Upper lobe of right lung (tissue), 1 donor: Measurements from ENCODE around the gene ITGA6. TPM values are rescaled to one million over a fixed set of nuclear protein-coding genes. Genes with fewer than 3 reads are reported as not detected.

Source experiments
- ATAC-seq: fragments of 200-7000 bp; cut with Tn5 transposase; one replicate; pipeline ENCODE4 v1.9.1; 2020; ENCODE audit warnings: mild to moderate bottlenecking, moderate library complexity
- DNase-seq: peaks from one replicate; pipeline ENCODE4 v3.0.0-alpha.2; 2020
- H3K27ac ChIP-seq: fragments of 200-600 bp; one replicate; pipeline ENCODE4 v1.8.0; 2022
- H3K27me3 ChIP-seq: fragments of 200-600 bp; one replicate; pipeline ENCODE4 v1.8.0; 2022; ENCODE audit warnings: mild to moderate bottlenecking
- H3K36me3 ChIP-seq: fragments of 200-600 bp; one replicate; pipeline ENCODE4 v1.8.0; 2022
- H3K4me1 ChIP-seq: fragments of 200-600 bp; one replicate; pipeline ENCODE4 v1.8.0; 2022
- H3K4me3 ChIP-seq: fragments of 200-600 bp; one replicate; pipeline ENCODE4 v1.8.0; 2022; ENCODE audit warnings: mild to moderate bottlenecking
- H3K9me3 ChIP-seq: fragments of 200-600 bp; one replicate; pipeline ENCODE4 v1.8.0; 2022
- intact Hi-C: fragments of 100-400 bp; cut with DNase I; formaldehyde crosslinking; loops from one replicate; pipeline ENCODE4 v1.11.0; 2022
- total RNA-seq: library from RNA; stranded (reverse); fragmentation: NEBNext Ultra II Directional; extraction: Animal tissue kit (Norgen Biotek cat#: 25700); gene quantifications from one replicate; pipeline ENCODE4 v1.2.1, GENCODE V29; 2021
- TF ChIP-seq, protein P1 (sequence below): fragments of 200-600 bp; IDR thresholded peaks from one replicate; pipeline ENCODE4 v1.8.0; 2022; ENCODE audit warnings: antibody characterized with exemption
- donor health status: DM: no; HTN: yes; CAD: no; lungs with severe emphysema.

The ITGA6 gene
- total RNA-seq, 1 donor from 2014 or later, result 73.0 TPM

DNA sequence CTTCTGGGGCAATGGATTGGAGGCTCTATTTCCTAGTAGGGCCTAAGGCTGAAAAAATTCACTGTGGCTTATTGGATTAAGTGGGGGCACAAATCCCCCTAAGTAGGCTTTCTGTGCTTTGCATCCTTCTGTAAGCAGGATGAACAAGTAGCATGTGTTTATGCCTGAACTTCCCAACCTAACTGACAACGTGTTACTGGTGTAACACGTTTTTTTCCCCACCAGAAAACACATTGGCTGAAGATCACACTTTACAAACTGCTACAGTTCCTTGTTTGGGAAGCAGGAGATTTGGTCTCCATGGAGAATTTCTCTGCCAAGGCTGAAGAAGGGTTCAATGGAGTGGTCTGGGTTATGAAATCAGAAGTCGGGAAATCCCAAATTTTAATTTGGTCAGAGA, 7.2 kb upstream of the ITGA6 start:
- no peaks in the 10 kb centered on the region for H3K27me3 ChIP-seq
- no peak overlapping the region for H3K4me3 ChIP-seq
- no peaks in the 10 kb centered on the region for H3K9me3 ChIP-seq
- ATAC-seq (no peak), DNase-seq (no peak)
- intact Hi-C loops, result no loop called here
- TF ChIP-seq, protein P1, sequence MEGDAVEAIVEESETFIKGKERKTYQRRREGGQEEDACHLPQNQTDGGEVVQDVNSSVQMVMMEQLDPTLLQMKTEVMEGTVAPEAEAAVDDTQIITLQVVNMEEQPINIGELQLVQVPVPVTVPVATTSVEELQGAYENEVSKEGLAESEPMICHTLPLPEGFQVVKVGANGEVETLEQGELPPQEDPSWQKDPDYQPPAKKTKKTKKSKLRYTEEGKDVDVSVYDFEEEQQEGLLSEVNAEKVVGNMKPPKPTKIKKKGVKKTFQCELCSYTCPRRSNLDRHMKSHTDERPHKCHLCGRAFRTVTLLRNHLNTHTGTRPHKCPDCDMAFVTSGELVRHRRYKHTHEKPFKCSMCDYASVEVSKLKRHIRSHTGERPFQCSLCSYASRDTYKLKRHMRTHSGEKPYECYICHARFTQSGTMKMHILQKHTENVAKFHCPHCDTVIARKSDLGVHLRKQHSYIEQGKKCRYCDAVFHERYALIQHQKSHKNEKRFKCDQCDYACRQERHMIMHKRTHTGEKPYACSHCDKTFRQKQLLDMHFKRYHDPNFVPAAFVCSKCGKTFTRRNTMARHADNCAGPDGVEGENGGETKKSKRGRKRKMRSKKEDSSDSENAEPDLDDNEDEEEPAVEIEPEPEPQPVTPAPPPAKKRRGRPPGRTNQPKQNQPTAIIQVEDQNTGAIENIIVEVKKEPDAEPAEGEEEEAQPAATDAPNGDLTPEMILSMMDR, result no peak
- H3K27ac ChIP-seq, result no peak overlapping the region
- H3K4me1 ChIP-seq, result no peaks in the 10 kb centered on the region
- no peaks in the 10 kb centered on the region for H3K36me3 ChIP-seq

- Histone ChIP-seq H3K9me3 (no peaks in the 10 kb centered on the region), H3K4me3 (no peak overlapping the region), H3K27me3 (no peaks in the 10 kb centered on the region), H3K36me3 (no peaks in the 10 kb centered on the region), H3K27ac (no peak overlapping the region), H3K4me1 (peaks cover 5% of the 10 kb centered on the region)
- intact Hi-C loops, result no loop called here
- no peak for ATAC-seq
- TF ChIP-seq, protein P1, result no peak
- no peak for DNase-seq
These were observed 4.2 kb upstream of the ITGA6 start for GRCh38 chr2:172423160-172423559.

DNA sequence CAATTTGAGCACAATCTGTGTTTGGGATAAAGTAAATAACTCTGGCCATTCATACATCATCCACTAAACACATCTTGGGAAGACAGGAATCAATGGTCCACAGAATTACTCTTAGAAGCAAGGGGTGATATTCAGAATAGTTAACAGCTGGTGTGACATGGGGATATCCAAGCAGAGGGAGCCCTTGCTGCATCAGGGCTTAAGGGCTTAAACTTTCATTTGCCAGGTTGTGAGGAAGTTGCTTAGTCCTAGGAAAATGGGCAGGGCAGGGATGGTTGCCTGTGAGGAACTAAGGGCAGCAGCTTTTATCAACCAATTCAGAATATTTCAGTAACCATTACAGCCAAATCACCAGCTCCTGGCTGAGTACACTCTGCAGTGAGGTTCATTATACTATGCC, 2.0 kb upstream of the ITGA6 start:
- H3K27ac ChIP-seq, result no peak overlapping the region
- DNase-seq (no peak), ATAC-seq (no peak)
- no peak overlapping the region for H3K4me3 ChIP-seq
- intact Hi-C loops, result no loop called here
- no peaks in the 10 kb centered on the region for H3K9me3 ChIP-seq
- H3K36me3 ChIP-seq, result no peaks in the 10 kb centered on the region
- TF ChIP-seq, protein P1, result no peak
- peaks cover 5% of the 10 kb centered on the region for H3K4me1 ChIP-seq
- no peaks in the 10 kb centered on the region for H3K27me3 ChIP-seq

DNA sequence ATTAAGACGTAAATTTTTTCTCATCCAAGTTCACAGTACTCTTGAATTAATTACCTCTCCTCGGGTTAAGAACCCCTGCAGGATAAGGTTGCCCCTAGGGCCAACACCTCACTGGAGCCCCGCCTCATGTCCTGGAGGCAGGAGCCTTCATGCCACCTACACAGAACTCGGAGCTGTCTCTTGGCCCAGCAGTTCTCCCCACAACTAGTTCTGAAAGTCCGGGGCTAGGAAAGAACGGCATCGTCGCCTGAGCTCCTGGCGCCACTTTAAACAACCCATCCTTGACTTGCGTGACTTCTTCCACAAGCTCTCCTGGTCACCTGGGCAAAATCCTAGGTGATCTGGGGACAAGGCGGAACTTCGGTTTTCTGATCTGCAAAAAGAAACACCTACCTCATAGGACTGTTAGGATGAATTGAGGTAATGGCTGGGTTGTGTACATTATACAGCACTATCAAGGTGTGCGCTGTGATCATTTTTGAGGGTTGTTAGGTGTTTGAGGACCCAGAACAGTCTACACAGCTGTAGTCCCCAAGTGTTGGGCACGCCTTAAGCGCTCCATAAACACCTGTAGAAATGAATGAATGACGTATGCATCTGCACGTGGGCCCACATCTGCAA, 641 bp upstream of the ITGA6 start:
- no peaks in the 10 kb centered on the region for H3K36me3 ChIP-seq
- H3K4me3 ChIP-seq, result peak overlapping the region; percentile 81
- no peak for ATAC-seq
- no peaks in the 10 kb centered on the region for H3K27me3 ChIP-seq
- H3K4me1 ChIP-seq, result peaks cover 5% of the 10 kb centered on the region
- intact Hi-C loops, result no loop called here
- DNase-seq, result no peak
- TF ChIP-seq, protein P1, result no peak
- H3K9me3 ChIP-seq, result no peaks in the 10 kb centered on the region
- H3K27ac ChIP-seq, result peak overlapping the region; percentile 82

- intact Hi-C loops, result no loop called here
- Histone ChIP-seq H3K4me3 (peak overlapping the region; percentile 81), H3K4me1 (peaks cover 20% of the 10 kb centered on the region), H3K27me3 (no peaks in the 10 kb centered on the region), H3K27ac (peak overlapping the region; percentile 82), H3K36me3 (no peaks in the 10 kb centered on the region), H3K9me3 (no peaks in the 10 kb centered on the region)
- DNase-seq (peak; percentile 82), ATAC-seq (peak; percentile 79)
- TF ChIP-seq, protein P1, result no peak
These were observed 825 bp downstream of the ITGA6 start for GRCh38 chr2:172427990-172428831.
